HepG2 (cell line): ENCODE measurements around the gene ANKRD39. TPM values are rescaled to one million over a fixed set of nuclear protein-coding genes. Genes with fewer than 3 reads are reported as not detected.
A peak's percentile ranks its signal among the peaks of the same experiment; 100 is the strongest.

Source experiments
- AHDC1 ChIP-seq: sonication (generic); formaldehyde crosslinking; IDR thresholded peaks from 2 replicates; pipeline ENCODE4 v1.5.1; 2020; ENCODE audit warnings: mild to moderate bottlenecking, missing genetic modification reagents, borderline replicate concordance
- ARNT2 ChIP-seq: sonication (generic); formaldehyde crosslinking; IDR thresholded peaks from 2 replicates; pipeline ENCODE4 v1.8.0; 2022; ENCODE audit warnings: mild to moderate bottlenecking, low read depth, missing genetic modification reagents, moderate library complexity
- ETV5 ChIP-seq: IDR thresholded peaks from 2 replicates; pipeline ENCODE4 v1.6.1; 2018; ENCODE audit warnings: missing biosample characterization, missing genetic modification reagents, inconsistent platforms, borderline replicate concordance
- KLF16 ChIP-seq, 2 experiments: sonication (generic) in 1 of 2; formaldehyde crosslinking in 1 of 2; IDR thresholded peaks; 2 replicates each; pipeline versions ENCODE4 v1.6.1 to v1.8.0; 2016 to 2023; ENCODE audit warnings: missing genetic modification reagents in 2 of 2, missing compliant biosample characterization in 1 of 2
- MTF1 ChIP-seq: sonication (generic); formaldehyde crosslinking; IDR thresholded peaks from 2 replicates; pipeline ENCODE4 v1.5.0; 2020; ENCODE audit warnings: missing genetic modification reagents
- PRDM4 ChIP-seq: sonication (generic); formaldehyde crosslinking; IDR thresholded peaks from 2 replicates; pipeline ENCODE4 v1.9.0; 2021; ENCODE audit warnings: missing genetic modification reagents, borderline replicate concordance
- REL ChIP-seq: sonication (generic); formaldehyde crosslinking; conservative IDR thresholded peaks from 2 replicates; pipeline ENCODE4 v1.8.0; 2022; ENCODE audit warnings: mild to moderate bottlenecking, missing genetic modification reagents, moderate library complexity
- SOX5 ChIP-seq: IDR thresholded peaks from 2 replicates; pipeline ENCODE4 v1.6.1; 2016; ENCODE audit warnings: borderline replicate concordance
- TBX3 ChIP-seq: fragments of 450-650 bp; IDR thresholded peaks from 2 replicates; pipeline ENCODE4 v1.6.1; 2017; ENCODE audit warnings: antibody characterized with exemption, mild to moderate bottlenecking, inconsistent platforms, borderline replicate concordance
- TFDP2 ChIP-seq: sonication (generic); formaldehyde crosslinking; IDR thresholded peaks from 2 replicates; pipeline ENCODE4 v1.4.0; 2020; ENCODE audit warnings: missing genetic modification reagents
- ZNF260 ChIP-seq: sonication (generic); formaldehyde crosslinking; IDR thresholded peaks from 2 replicates; pipeline ENCODE4 v1.4.0; 2020; ENCODE audit warnings: missing genetic modification reagents, low read depth, mild to moderate bottlenecking, borderline replicate concordance
- ZNF430 ChIP-seq: sonication (generic); formaldehyde crosslinking; IDR thresholded peaks from 2 replicates; pipeline ENCODE4 v1.9.0; 2021; ENCODE audit warnings: mild to moderate bottlenecking, missing genetic modification reagents
- ZNF616 ChIP-seq: sonication (generic); formaldehyde crosslinking; IDR thresholded peaks from 2 replicates; pipeline ENCODE4 v1.5.0; 2020; ENCODE audit warnings: low read depth, mild to moderate bottlenecking, missing genetic modification reagents
- ZNF674 ChIP-seq: sonication (generic); formaldehyde crosslinking; IDR thresholded peaks from 2 replicates; pipeline ENCODE4 v1.5.0; 2020; ENCODE audit warnings: low read depth, mild to moderate bottlenecking, missing genetic modification reagents
- ZNF7 ChIP-seq: IDR thresholded peaks from 2 replicates; pipeline ENCODE4 v1.6.1; 2016; ENCODE audit warnings: missing biosample characterization, missing genetic modification reagents
- ZNF746 ChIP-seq: sonication (generic); formaldehyde crosslinking; IDR thresholded peaks from 2 replicates; pipeline ENCODE4 v1.8.0; 2022; ENCODE audit warnings: mild to moderate bottlenecking, missing genetic modification reagents
- ZNF784 ChIP-seq: sonication (generic); formaldehyde crosslinking; IDR thresholded peaks from 2 replicates; pipeline ENCODE4 v1.5.1; 2020; ENCODE audit warnings: missing genetic modification reagents, mild to moderate bottlenecking, borderline replicate concordance
- ZNF790 ChIP-seq: sonication (generic); formaldehyde crosslinking; IDR thresholded peaks from 2 replicates; pipeline ENCODE4 v1.8.0; 2022; ENCODE audit warnings: missing genetic modification reagents, mild to moderate bottlenecking, borderline replicate concordance
- polyA plus RNA-seq, 8 experiments: library from polyadenylated mRNA; depleted of rRNA in 3 of 8; stranded (reverse) in 7 of 8; unstranded in 1 of 8; fragments of >200 nt; fragmentation: Illumina TruSeq in 4 of 8; extraction: Trizol in 4 of 8; gene quantifications; 2 replicates each; pipeline versions ENCODE4 v1.2.1 to v1.2.3, GENCODE V29; 2011 to 2016; ENCODE audit warnings: low read depth in 4 of 8, missing spikeins in 1 of 8, mixed read lengths in 1 of 8; ENCODE audit not compliant: insufficient read depth in 1 of 8
- total RNA-seq, 5 experiments: library from RNA; depleted of rRNA; stranded (reverse); fragments of >200 nt; fragmentation: Illumina TruSeq; extraction: Trizol; gene quantifications; 2 replicates each; pipeline ENCODE4 v1.2.3, GENCODE V29; 2016; ENCODE audit warnings: low read depth in 1 of 5

Gene ANKRD39
- total and polyA plus RNA-seq, 2 of the 13 experiments (the other 11 are each of a cell fraction or from before 2014, with no cell fraction given), result 23.2 to 24.8 TPM

GRCh38 chr2:96857667-96858372, at the start of gene ANKRD39 (continued):
- 0 out of 2 replicates have a peak, but pooled peaks have one; percentile 5 for TF ChIP-seq AHDC1
- peak; percentile 61; the same call in 1 of the 2 replicates for TF ChIP-seq MTF1 (CRISPR knock-in tag)
- TF ChIP-seq ZNF746 (CRISPR knock-in tag), result peak; percentile 83; the same call in 1 of the 2 replicates
- peak; percentile 96 for TF ChIP-seq ARNT2
- peak; percentile 98 for TF ChIP-seq ZNF784 (CRISPR knock-in tag)
- peak; percentile 76; the same call in 1 of the 2 replicates for TF ChIP-seq REL (CRISPR knock-in tag)
- TF ChIP-seq SOX5 (CRISPR knock-in tag), result peak; percentile 51; the same call in 1 of the 2 replicates
- TF ChIP-seq ZNF7 (CRISPR knock-in tag), result no peak
- TF ChIP-seq ZNF430 (CRISPR knock-in tag), result peak; percentile 28; the same call in 1 of the 2 replicates
- TF ChIP-seq ETV5 (CRISPR knock-in tag), result peak; percentile 73
- TF ChIP-seq PRDM4, result no peak; the same call in 1 of the 2 replicates
- TF ChIP-seq ZNF790 (CRISPR knock-in tag), result peak; percentile 90; the same call in 1 of the 2 replicates
- peak; percentile 56; the same call in 1 of the 2 replicates for TF ChIP-seq TFDP2
- no peak for TF ChIP-seq ZNF260 (CRISPR knock-in tag)
- TF ChIP-seq KLF16 (CRISPR knock-in tag; IDR thresholded peaks at IDR 0.05), result peak; percentile 29 to 49; a peak in 2 of 4 replicates
- TF ChIP-seq TBX3, result peak; percentile 53
- TF ChIP-seq ZNF616 (CRISPR knock-in tag), result 0 out of 2 replicates have a peak, but pooled peaks have one; percentile 7
- TF ChIP-seq ZNF674 (CRISPR knock-in tag), result no peak
